ENCODE data around the gene FASTK. TPM values are rescaled to one million over a fixed set of nuclear protein-coding genes. Genes with fewer than 3 reads are reported as not detected.
"Not testable (repeated sequence)": the region's sequence is repeated elsewhere in the genome, so short reads cannot be mapped to it uniquely, and the experiment has no call there.

FASTK gene
- total RNA-seq, 1 donor from 2014 or later, result 56.1 TPM

DNA sequence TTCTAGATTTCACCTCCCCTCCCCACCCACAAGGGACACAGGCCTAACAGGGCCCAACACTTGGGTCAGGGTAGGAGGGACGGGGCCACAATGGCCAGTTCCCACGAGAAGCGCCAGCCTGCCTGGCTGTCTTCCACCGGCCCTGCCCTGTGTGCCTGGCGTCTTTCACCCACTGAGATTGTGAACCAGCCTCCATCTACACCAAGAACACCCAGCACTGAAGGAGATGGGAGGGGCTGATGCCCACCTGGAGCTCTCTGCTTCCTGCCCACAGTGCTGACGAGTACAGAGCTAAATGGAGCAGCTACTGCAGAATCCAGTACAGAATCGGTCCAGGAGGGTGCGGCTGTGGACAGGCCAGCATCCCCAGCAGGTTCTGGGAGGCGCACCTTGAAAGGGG, 34.6 kb downstream of the FASTK start:
- no peak overlapping the region for H3K27ac Mint-ChIP-seq (ENCODE audit: unreplicated experiment)

DNA sequence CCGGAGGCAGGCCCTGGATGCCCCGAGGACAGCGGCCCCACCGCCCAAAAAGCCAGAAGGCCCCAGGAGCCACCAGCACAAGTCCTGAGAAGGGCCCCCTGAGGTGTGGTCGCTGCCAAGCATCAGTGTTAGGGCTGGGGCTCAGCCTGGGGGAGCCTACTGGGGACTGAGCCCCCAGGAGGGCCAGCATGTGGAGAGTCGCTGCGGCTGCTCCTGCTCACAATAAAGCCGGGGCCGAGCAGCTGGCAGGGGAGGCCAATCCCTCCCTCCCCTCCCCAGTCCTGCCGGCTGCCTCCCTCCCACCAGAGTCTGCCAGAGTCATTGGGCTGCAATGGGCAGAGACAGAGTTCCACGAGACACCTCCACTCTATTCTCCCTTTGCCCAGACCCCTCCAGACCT, 35.3 kb downstream of the FASTK start:
- H3K4me1 ChIP-seq (ENCODE audit: insufficient read depth, low read length), result peaks cover 8% of the 10 kb centered on the region
- H4K20me1 ChIP-seq (ENCODE audit: insufficient read depth, low read length), result peaks cover 6% of the 10 kb centered on the region
- H3K9ac ChIP-seq (ENCODE audit: low read length), result no peak overlapping the region
- no peaks in the 10 kb centered on the region for H3K79me2 ChIP-seq (ENCODE audit: insufficient read depth, low read length)
- Mint-ChIP-seq H3K27me3 (ENCODE audit: low read depth, unreplicated experiment) (peaks cover 6% of the 10 kb centered on the region), H3K9me3 (ENCODE audit: unreplicated experiment) (no peaks in the 10 kb centered on the region), H3K27ac (ENCODE audit: unreplicated experiment) (no peak overlapping the region), H3K4me3 (ENCODE audit: unreplicated experiment) (no peak overlapping the region), H3K4me1 (ENCODE audit: low read depth, unreplicated experiment) (peaks cover 14% of the 10 kb centered on the region), H3K36me3 (ENCODE audit: low read depth, unreplicated experiment) (peaks cover 8% of the 10 kb centered on the region)
- H2AFZ ChIP-seq (ENCODE audit: low read depth, low read length), result no peak overlapping the region
- TF ChIP-seq, protein P1, sequence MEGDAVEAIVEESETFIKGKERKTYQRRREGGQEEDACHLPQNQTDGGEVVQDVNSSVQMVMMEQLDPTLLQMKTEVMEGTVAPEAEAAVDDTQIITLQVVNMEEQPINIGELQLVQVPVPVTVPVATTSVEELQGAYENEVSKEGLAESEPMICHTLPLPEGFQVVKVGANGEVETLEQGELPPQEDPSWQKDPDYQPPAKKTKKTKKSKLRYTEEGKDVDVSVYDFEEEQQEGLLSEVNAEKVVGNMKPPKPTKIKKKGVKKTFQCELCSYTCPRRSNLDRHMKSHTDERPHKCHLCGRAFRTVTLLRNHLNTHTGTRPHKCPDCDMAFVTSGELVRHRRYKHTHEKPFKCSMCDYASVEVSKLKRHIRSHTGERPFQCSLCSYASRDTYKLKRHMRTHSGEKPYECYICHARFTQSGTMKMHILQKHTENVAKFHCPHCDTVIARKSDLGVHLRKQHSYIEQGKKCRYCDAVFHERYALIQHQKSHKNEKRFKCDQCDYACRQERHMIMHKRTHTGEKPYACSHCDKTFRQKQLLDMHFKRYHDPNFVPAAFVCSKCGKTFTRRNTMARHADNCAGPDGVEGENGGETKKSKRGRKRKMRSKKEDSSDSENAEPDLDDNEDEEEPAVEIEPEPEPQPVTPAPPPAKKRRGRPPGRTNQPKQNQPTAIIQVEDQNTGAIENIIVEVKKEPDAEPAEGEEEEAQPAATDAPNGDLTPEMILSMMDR (IDR thresholded peaks at IDR 0.05; ENCODE audit: insufficient read depth, low read depth, low read length), result no peak
- TF ChIP-seq EZH2 (IDR thresholded peaks at IDR 0.05; ENCODE audit: insufficient read depth, low read length), result no peak
- no peak overlapping the region for H3K27ac ChIP-seq (ENCODE audit: low read depth, low read length)
- H3K4me2 ChIP-seq (ENCODE audit: low read length), result no peak overlapping the region
- H3K36me3 ChIP-seq (ENCODE audit: insufficient read depth, low read length), result no peaks in the 10 kb centered on the region
- DNase-seq (ENCODE audit: low read depth), result no peak
- no peaks in the 10 kb centered on the region for H3K9me3 ChIP-seq (ENCODE audit: insufficient read depth, low read depth, low read length)
- no peak for FAIRE-seq
- H3K27me3 ChIP-seq (ENCODE audit: insufficient read depth, low read length), result peaks cover 4% of the 10 kb centered on the region
- H3K4me3 ChIP-seq (ENCODE audit: insufficient read depth, low read depth, low read length), result no peak overlapping the region

More for the DNA sequence above, 34.6 kb downstream of the FASTK start:
- DNase-seq (ENCODE audit: low read depth), result no peak
- no peaks in the 10 kb centered on the region for H3K36me3 ChIP-seq (ENCODE audit: insufficient read depth, low read length)
- peaks cover 8% of the 10 kb centered on the region for H3K27me3 Mint-ChIP-seq (ENCODE audit: low read depth, unreplicated experiment)
- H3K9me3 Mint-ChIP-seq (ENCODE audit: unreplicated experiment), result no peaks in the 10 kb centered on the region
- peaks cover 7% of the 10 kb centered on the region for H4K20me1 ChIP-seq (ENCODE audit: insufficient read depth, low read length)
- H3K36me3 Mint-ChIP-seq (ENCODE audit: low read depth, unreplicated experiment), result peaks cover 8% of the 10 kb centered on the region
- H3K9me3 ChIP-seq (ENCODE audit: insufficient read depth, low read depth, low read length), result no peaks in the 10 kb centered on the region
- peaks cover 5% of the 10 kb centered on the region for H3K27me3 ChIP-seq (ENCODE audit: insufficient read depth, low read length)
- H3K4me3 Mint-ChIP-seq (ENCODE audit: unreplicated experiment), result no peak overlapping the region
- no peak overlapping the region for H3K9ac ChIP-seq (ENCODE audit: low read length)
- H3K4me2 ChIP-seq (ENCODE audit: low read length), result no peak overlapping the region
- peaks cover 12% of the 10 kb centered on the region for H3K4me1 Mint-ChIP-seq (ENCODE audit: low read depth, unreplicated experiment)
- H3K27ac ChIP-seq (ENCODE audit: low read depth, low read length), result no peak overlapping the region
- no peak for TF ChIP-seq EZH2 (IDR thresholded peaks at IDR 0.05; ENCODE audit: insufficient read depth, low read length)
- TF ChIP-seq, protein P1 (IDR thresholded peaks at IDR 0.05; ENCODE audit: insufficient read depth, low read depth, low read length), result no peak
- FAIRE-seq, result no peak
- no peak overlapping the region for H2AFZ ChIP-seq (ENCODE audit: low read depth, low read length)
- H3K4me3 ChIP-seq (ENCODE audit: insufficient read depth, low read depth, low read length), result no peak overlapping the region
- H3K79me2 ChIP-seq (ENCODE audit: insufficient read depth, low read length), result no peaks in the 10 kb centered on the region
- peaks cover 11% of the 10 kb centered on the region for H3K4me1 ChIP-seq (ENCODE audit: insufficient read depth, low read length)

DNA sequence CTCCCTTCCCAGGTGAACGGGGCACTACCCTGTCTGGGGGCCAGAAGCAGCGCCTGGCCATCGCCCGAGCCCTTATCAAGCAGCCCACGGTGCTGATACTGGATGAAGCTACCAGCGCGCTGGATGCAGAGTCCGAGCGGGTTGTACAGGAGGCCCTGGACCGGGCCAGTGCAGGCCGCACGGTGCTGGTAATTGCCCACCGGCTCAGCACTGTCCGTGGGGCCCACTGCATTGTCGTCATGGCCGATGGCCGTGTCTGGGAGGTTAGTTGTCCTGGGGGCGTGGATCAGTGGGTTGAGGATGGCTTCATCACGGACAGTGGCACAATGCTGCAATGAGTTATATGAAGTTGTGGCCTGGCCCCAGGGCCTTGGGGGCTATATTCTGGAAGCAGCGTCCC, 36.6 kb downstream of the FASTK start:
- Histone ChIP-seq H3K4me2 (ENCODE audit: low read length) (no peak overlapping the region), H3K4me3 (ENCODE audit: insufficient read depth, low read depth, low read length) (no peak overlapping the region), H3K9ac (ENCODE audit: low read length) (no peak overlapping the region), H3K4me1 (ENCODE audit: insufficient read depth, low read length) (peaks cover 21% of the 10 kb centered on the region), H3K36me3 (ENCODE audit: insufficient read depth, low read length) (no peaks in the 10 kb centered on the region), H2AFZ (ENCODE audit: low read depth, low read length) (no peak overlapping the region), H4K20me1 (ENCODE audit: insufficient read depth, low read length) (no peaks in the 10 kb centered on the region), H3K9me3 (ENCODE audit: insufficient read depth, low read depth, low read length) (no peaks in the 10 kb centered on the region), H3K27ac (ENCODE audit: low read depth, low read length) (no peak overlapping the region), H3K27me3 (ENCODE audit: insufficient read depth, low read length) (no peaks in the 10 kb centered on the region), H3K79me2 (ENCODE audit: insufficient read depth, low read length) (no peaks in the 10 kb centered on the region)
- FAIRE-seq (no peak), DNase-seq (ENCODE audit: low read depth) (no peak)
- no peaks in the 10 kb centered on the region for H3K9me3 Mint-ChIP-seq (ENCODE audit: unreplicated experiment)
- H3K27me3 Mint-ChIP-seq (ENCODE audit: low read depth, unreplicated experiment), result no peaks in the 10 kb centered on the region
- peaks cover 26% of the 10 kb centered on the region for H3K4me1 Mint-ChIP-seq (ENCODE audit: low read depth, unreplicated experiment)
- H3K36me3 Mint-ChIP-seq (ENCODE audit: low read depth, unreplicated experiment), result peaks cover 5% of the 10 kb centered on the region
- TF ChIP-seq, protein P1 (IDR thresholded peaks at IDR 0.05; ENCODE audit: insufficient read depth, low read depth, low read length), result no peak
- TF ChIP-seq EZH2 (IDR thresholded peaks at IDR 0.05; ENCODE audit: insufficient read depth, low read length), result no peak
- no peak overlapping the region for H3K4me3 Mint-ChIP-seq (ENCODE audit: unreplicated experiment)
- H3K27ac Mint-ChIP-seq (ENCODE audit: unreplicated experiment), result no peak overlapping the region

DNA sequence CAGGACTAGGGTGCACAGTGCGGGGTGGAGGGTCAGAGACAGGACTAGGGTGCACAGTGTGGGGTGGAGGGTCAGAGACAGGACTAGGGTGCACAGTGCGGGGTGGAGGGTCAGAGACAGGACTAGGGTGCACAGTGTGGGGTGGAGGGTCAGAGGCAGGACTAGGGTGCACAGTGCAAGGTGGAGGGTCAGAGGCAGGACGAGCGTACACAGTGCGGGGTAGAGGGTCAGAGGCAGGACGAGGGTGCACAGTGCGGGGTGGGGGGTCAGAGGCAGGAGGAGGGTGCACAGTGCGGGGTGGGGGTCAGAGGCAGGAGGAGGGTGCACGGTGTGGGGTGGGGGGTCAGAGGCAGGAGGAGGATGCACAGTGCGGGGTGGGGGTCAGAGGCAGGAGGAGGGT, 37.2 kb downstream of the FASTK start:
- H3K4me1 Mint-ChIP-seq (ENCODE audit: low read depth, unreplicated experiment), result peaks cover 31% of the 10 kb centered on the region
- H3K79me2 ChIP-seq (ENCODE audit: insufficient read depth, low read length), result not testable (repeated sequence)

More for the DNA sequence above, 37.2 kb downstream of the FASTK start:
- H3K27ac Mint-ChIP-seq (ENCODE audit: unreplicated experiment); H3K4me3 Mint-ChIP-seq (ENCODE audit: unreplicated experiment); H2AFZ ChIP-seq (ENCODE audit: low read depth, low read length); H3K4me3 ChIP-seq (ENCODE audit: insufficient read depth, low read depth, low read length); H4K20me1 ChIP-seq (ENCODE audit: insufficient read depth, low read length); H3K27ac ChIP-seq (ENCODE audit: low read depth, low read length); H3K36me3 ChIP-seq (ENCODE audit: insufficient read depth, low read length); H3K27me3 ChIP-seq (ENCODE audit: insufficient read depth, low read length); H3K27me3 Mint-ChIP-seq (ENCODE audit: low read depth, unreplicated experiment); DNase-seq (ENCODE audit: low read depth); H3K36me3 Mint-ChIP-seq (ENCODE audit: low read depth, unreplicated experiment); H3K9ac ChIP-seq (ENCODE audit: low read length); H3K4me2 ChIP-seq (ENCODE audit: low read length); H3K9me3 Mint-ChIP-seq (ENCODE audit: unreplicated experiment); FAIRE-seq; H3K9me3 ChIP-seq (ENCODE audit: insufficient read depth, low read depth, low read length): not testable (repeated sequence)
- H3K4me1 ChIP-seq (ENCODE audit: insufficient read depth, low read length), result peaks cover 26% of the 10 kb centered on the region

Data from astrocyte (in vitro differentiated cells and primary cell).